Body of pancreas (tissue), 4 donors: ENCODE measurements around the gene THSD4.

Source experiments
- POLR2A ChIP-seq, 3 donors: fragments of 450-650 bp; IDR thresholded peaks; one replicate each; pipeline ENCODE4 v1.6.1; 2016; ENCODE audit warnings: antibody characterized with exemption in 3 of 3, mild to moderate bottlenecking in 2 of 3
- TF ChIP-seq, protein P1 (sequence below), 7 experiments: fragments of 450-650 bp in 4 of 7; fragments of 200-600 bp in 3 of 7; sonication (generic) in 3 of 7; IDR thresholded peaks; one replicate each; pipeline ENCODE4 v1.5.1; 2016 to 2019; ENCODE audit warnings: antibody characterized with exemption in 7 of 7

DNA sequence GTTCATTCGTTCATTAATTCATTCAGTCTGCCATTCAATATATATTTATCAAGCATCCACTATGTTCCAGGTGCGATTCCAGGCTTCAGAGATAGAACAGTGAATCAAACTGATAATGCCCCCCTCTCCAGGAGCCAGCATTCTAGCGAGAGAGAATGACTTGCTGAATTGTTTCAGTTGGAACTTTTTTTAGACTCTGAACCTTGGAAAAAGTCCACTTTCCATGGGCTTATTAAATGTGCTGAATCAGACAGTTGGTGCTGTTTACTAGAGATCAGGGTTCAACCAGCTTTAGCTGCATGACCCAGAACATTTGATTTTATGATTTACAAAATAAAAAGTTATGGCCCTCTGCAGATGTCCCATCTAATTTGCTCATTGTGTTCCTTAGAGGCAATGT, 213.2 kb downstream of the THSD4 start:
- TF ChIP-seq POLR2A (IDR thresholded peaks at IDR 0.05): no peak
- TF ChIP-seq, protein P1, sequence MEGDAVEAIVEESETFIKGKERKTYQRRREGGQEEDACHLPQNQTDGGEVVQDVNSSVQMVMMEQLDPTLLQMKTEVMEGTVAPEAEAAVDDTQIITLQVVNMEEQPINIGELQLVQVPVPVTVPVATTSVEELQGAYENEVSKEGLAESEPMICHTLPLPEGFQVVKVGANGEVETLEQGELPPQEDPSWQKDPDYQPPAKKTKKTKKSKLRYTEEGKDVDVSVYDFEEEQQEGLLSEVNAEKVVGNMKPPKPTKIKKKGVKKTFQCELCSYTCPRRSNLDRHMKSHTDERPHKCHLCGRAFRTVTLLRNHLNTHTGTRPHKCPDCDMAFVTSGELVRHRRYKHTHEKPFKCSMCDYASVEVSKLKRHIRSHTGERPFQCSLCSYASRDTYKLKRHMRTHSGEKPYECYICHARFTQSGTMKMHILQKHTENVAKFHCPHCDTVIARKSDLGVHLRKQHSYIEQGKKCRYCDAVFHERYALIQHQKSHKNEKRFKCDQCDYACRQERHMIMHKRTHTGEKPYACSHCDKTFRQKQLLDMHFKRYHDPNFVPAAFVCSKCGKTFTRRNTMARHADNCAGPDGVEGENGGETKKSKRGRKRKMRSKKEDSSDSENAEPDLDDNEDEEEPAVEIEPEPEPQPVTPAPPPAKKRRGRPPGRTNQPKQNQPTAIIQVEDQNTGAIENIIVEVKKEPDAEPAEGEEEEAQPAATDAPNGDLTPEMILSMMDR (IDR thresholded peaks at IDR 0.05): no peak
